ENCODE results near the gene FLRT3. TPM values are rescaled to one million over a fixed set of nuclear protein-coding genes. Genes with fewer than 3 reads are reported as not detected.

The FLRT3 gene
- total and polyA plus RNA-seq, 2 experiments from 2014 or later = 0.17 to 0.45 TPM

GRCh38 chr20:14343491-14344065, 6.2 kb upstream of the FLRT3 start:
- no peak for TF ChIP-seq EZH2phosphoT487 (IDR thresholded peaks at IDR 0.05; ENCODE audit: unreplicated experiment)
- TF ChIP-seq ZNF462 (CRISPR knock-in tag; IDR thresholded peaks at IDR 0.05) = no peak
- no peak for TF ChIP-seq CTCF (conservative IDR thresholded peaks at IDR 0.05; ENCODE audit: low read depth in 2 of 2)
- TF ChIP-seq ZNF114 (CRISPR knock-in tag; IDR thresholded peaks at IDR 0.05) = no peak
- TF ChIP-seq NANOG (IDR thresholded peaks at IDR 0.05; ENCODE audit: borderline replicate concordance) = no peak
- TF ChIP-seq ZNF331 (CRISPR knock-in tag; IDR thresholded peaks at IDR 0.05; ENCODE audit: low read depth) = no peak
- no peak for TF ChIP-seq ETS1 (IDR thresholded peaks at IDR 0.05)
- no peak for TF ChIP-seq REST (IDR thresholded peaks at IDR 0.05; ENCODE audit: unreplicated experiment)
- no peak for TF ChIP-seq EZH2 (IDR thresholded peaks at IDR 0.05; ENCODE audit: low read depth, unreplicated experiment)
- no peak for TF ChIP-seq CREB1 (CRISPR knock-in tag; IDR thresholded peaks at IDR 0.05; ENCODE audit: low read depth)
- no peak for TF ChIP-seq JUNB (IDR thresholded peaks at IDR 0.05; ENCODE audit: unreplicated experiment)
- no peak for TF ChIP-seq STAT1 (IDR thresholded peaks at IDR 0.05; ENCODE audit: unreplicated experiment)
- no peak for TF ChIP-seq POLR2AphosphoS5 (IDR thresholded peaks at IDR 0.05; ENCODE audit: low read depth)
- 0 out of 2 replicates have a peak, but pooled peaks cover 3% of the 10 kb centered on the region for H3K4me1 ChIP-seq (ENCODE audit: insufficient read depth)
- H3K9me2 ChIP-seq (ENCODE audit: insufficient read depth) = no peaks in the 10 kb centered on the region; the same call in 1 of the 2 replicates
- no peak overlapping the region for H3K27ac Mint-ChIP-seq
- ATAC-seq (no peak), DNase-seq (ENCODE audit: low spot score) (no peak)
- H3F3A ChIP-seq (replicated peaks; ENCODE audit: low read depth) = no peaks in the 10 kb centered on the region
- no peaks in the 10 kb centered on the region for H3K36me3 ChIP-seq (ENCODE audit: insufficient read depth)
- no peaks in the 10 kb centered on the region for H3K9me3 Mint-ChIP-seq
- no peak overlapping the region for H2AFZ ChIP-seq
- H3K27me3 ChIP-seq (ENCODE audit: insufficient read depth) = no peaks in the 10 kb centered on the region
- no peak overlapping the region for H3K4me3 ChIP-seq
- no peaks in the 10 kb centered on the region for H4K20me1 ChIP-seq (replicated peaks; ENCODE audit: insufficient read depth)
- H3K36me3 Mint-ChIP-seq (ENCODE audit: low read depth) = no peaks in the 10 kb centered on the region
- H3K4me2 ChIP-seq = no peak overlapping the region
- peaks cover 7% of the 10 kb centered on the region; the same call in 2 of the 3 replicates for H3K4me1 Mint-ChIP-seq
- H3K27me3 Mint-ChIP-seq (ENCODE audit: insufficient read depth, low read depth, poor library complexity) = peaks cover 4% of the 10 kb centered on the region
- H3K79me2 ChIP-seq (replicated peaks; ENCODE audit: insufficient read depth) = no peaks in the 10 kb centered on the region
- no peak overlapping the region for H3K4me3 Mint-ChIP-seq
- H3K27ac ChIP-seq (ENCODE audit: low read depth) = no peak overlapping the region
